HepG2 (cell line): ENCODE measurements around the gene RAB6B. TPM values are rescaled to one million over a fixed set of nuclear protein-coding genes. Genes with fewer than 3 reads are reported as not detected.

Source experiments
- ATAC-seq: fragments of 200-7000 bp; cut with Tn5 transposase; 3 replicates; pipeline ENCODE4 v1.9.1; 2020; ENCODE audit warnings: mild to moderate bottlenecking, moderate library complexity
- BruUV-seq: library from RNA; stranded (reverse); fragments of 400-500 nt; replicated peaks from 2 replicates; lab custom pipeline; 2021; lab: Mats Ljungman, UMichigan
- CTCF ChIA-PET: fragments of 300-600 bp; formaldehyde crosslinking; extraction: SDS; loops from one replicate; lab custom pipeline; 2021; ENCODE audit warnings: low total read pairs, inconsistent platforms, low intra/inter-chr PET ratio; lab: Yijun Ruan, JAX
- POLR2A ChIA-PET: fragments of 350-600 bp; sonication (Branson Sonifier 250); formaldehyde crosslinking; loops from one replicate; lab custom pipeline; 2020; ENCODE audit warnings: antibody characterized with exemption, inconsistent platforms; lab: Yijun Ruan, JAX
- DNase-seq: peaks from one replicate; pipeline ENCODE4 v3.0.0-alpha.2; 2015; ENCODE audit warnings: low spot score
- FAIRE-seq: peaks from 3 replicates; lab custom pipeline; 2011; peaks lifted over from hg19 to GRCh38; lab: Jason Lieb, UNC
- H2AFZ ChIP-seq: one replicate; pipeline ENCODE4 v1.6.1; 2011; ENCODE audit warnings: low read length, inconsistent platforms
- H3K27ac ChIP-seq: fragments of 300-600 bp; 3 replicates; pipeline ENCODE4 v1.8.0; 2011; ENCODE audit warnings: mixed run types, mild to moderate bottlenecking, mixed read lengths, low read length, inconsistent platforms; ENCODE audit not compliant: insufficient read depth; ENCODE audit errors: extremely low read length
- H3K27me3 ChIP-seq, 2 experiments: fragments of 200-600 bp in 1 of 2; 2 replicates in 1 of 2; 3 replicates in 1 of 2; pipeline versions ENCODE4 v1.6.0 to v1.8.0; 2011; ENCODE audit warnings: low read length in 2 of 2, mild to moderate bottlenecking in 2 of 2, moderate library complexity in 2 of 2, inconsistent platforms in 1 of 2; ENCODE audit not compliant: insufficient read depth in 2 of 2, control insufficient read depth in 1 of 2
- H3K36me3 ChIP-seq, 2 experiments: fragments of 200-600 bp in 1 of 2; replicated peaks in 1 of 2; 2 replicates in 1 of 2; 3 replicates in 1 of 2; pipeline versions ENCODE4 v1.5.1 to v1.8.0; 2011; ENCODE audit warnings: low read length in 2 of 2, inconsistent platforms in 1 of 2; ENCODE audit not compliant: insufficient read depth in 2 of 2, control insufficient read depth in 1 of 2
- H3K4me1 ChIP-seq: 2 replicates; pipeline ENCODE4 v1.5.1; 2012; ENCODE audit warnings: low read length, inconsistent platforms; ENCODE audit not compliant: insufficient read depth
- H3K4me2 ChIP-seq: 2 replicates; pipeline ENCODE4 v1.6.0; 2011; ENCODE audit warnings: low read depth, low read length, inconsistent platforms
- H3K4me3 ChIP-seq, 3 experiments: fragments of 200-600 bp in 1 of 3; sonication (generic), shearing (Covaris generic) in 1 of 3; replicated peaks in 1 of 3; 2 replicates each; pipeline ENCODE4 v1.5.1; 2011 to 2016; ENCODE audit warnings: low read length in 3 of 3, inconsistent platforms in 2 of 3, low read depth in 2 of 3, mild to moderate bottlenecking in 2 of 3, control low read depth in 1 of 3, mixed read lengths in 1 of 3; ENCODE audit not compliant: insufficient read depth in 1 of 3
- H3K79me2 ChIP-seq: one replicate; pipeline ENCODE4 v1.6.1; 2011; ENCODE audit warnings: low read length, inconsistent platforms; ENCODE audit not compliant: insufficient read depth
- H3K9ac ChIP-seq: 2 replicates; pipeline ENCODE4 v1.6.0; 2011; ENCODE audit warnings: mild to moderate bottlenecking, low read depth, low read length, inconsistent platforms; ENCODE audit not compliant: insufficient read depth
- H3K9me3 ChIP-seq: 2 replicates; pipeline ENCODE4 v1.5.1; 2012; ENCODE audit warnings: mild to moderate bottlenecking, low read length
- H4K20me1 ChIP-seq: 2 replicates; pipeline ENCODE4 v1.6.0; 2011; ENCODE audit warnings: inconsistent platforms, mild to moderate bottlenecking, low read length, moderate library complexity; ENCODE audit not compliant: insufficient read depth
- ATF1 ChIP-seq: IDR thresholded peaks from 2 replicates; pipeline ENCODE4 v1.6.1; 2016; ENCODE audit warnings: mild to moderate bottlenecking, control low read depth
- ATF3 ChIP-seq: sonication (generic); formaldehyde crosslinking; IDR thresholded peaks from 2 replicates; pipeline ENCODE4 v1.4.0; 2020; ENCODE audit warnings: missing genetic modification reagents
- CBX5 ChIP-seq: sonication (generic); formaldehyde crosslinking; IDR thresholded peaks from 2 replicates; pipeline ENCODE4 v1.4.0; 2020; ENCODE audit warnings: missing genetic modification reagents, borderline replicate concordance
- CCAR2 ChIP-seq: fragments of 200-400 bp; formaldehyde crosslinking; optimal IDR thresholded peaks from 2 replicates; pipeline ENCODE3; 2018; ENCODE audit warnings: low read depth, mild to moderate bottlenecking, low read length, moderate library complexity
- CERS6 ChIP-seq: sonication (generic); formaldehyde crosslinking; IDR thresholded peaks from 2 replicates; pipeline ENCODE4 v1.5.0; 2020; ENCODE audit warnings: missing genetic modification reagents
- CHCHD3 ChIP-seq: sonication (generic); formaldehyde crosslinking; IDR thresholded peaks from 2 replicates; pipeline ENCODE4 v1.8.0; 2022; ENCODE audit warnings: mild to moderate bottlenecking, missing genetic modification reagents, moderate library complexity
- HNF1B ChIP-seq: sonication (generic); formaldehyde crosslinking; IDR thresholded peaks from 2 replicates; pipeline ENCODE4 v1.5.1; 2020; ENCODE audit warnings: mild to moderate bottlenecking, moderate library complexity, missing genetic modification reagents
- HNRNPK ChIP-seq: fragments of 200-400 bp; formaldehyde crosslinking; IDR thresholded peaks from 2 replicates; pipeline ENCODE4 v1.6.1; 2018; ENCODE audit warnings: low read length, low read depth, moderate library complexity, mild to moderate bottlenecking; ENCODE audit not compliant: poor library complexity, severe bottlenecking
- MNT ChIP-seq: fragments of 450-650 bp; IDR thresholded peaks from 2 replicates; pipeline ENCODE4 v1.6.1; 2016
- PHF8 ChIP-seq: sonication (generic); formaldehyde crosslinking; IDR thresholded peaks from 2 replicates; pipeline ENCODE4 v1.5.0; 2020; ENCODE audit warnings: missing genetic modification reagents
- REPIN1 ChIP-seq: sonication (generic); formaldehyde crosslinking; IDR thresholded peaks from 2 replicates; pipeline ENCODE4 v1.8.0; 2022; ENCODE audit warnings: missing genetic modification reagents, low read depth, mild to moderate bottlenecking, borderline replicate concordance
- SALL2 ChIP-seq: sonication (generic); formaldehyde crosslinking; IDR thresholded peaks from 2 replicates; pipeline ENCODE4 v1.8.1; 2023; ENCODE audit warnings: mild to moderate bottlenecking, missing genetic modification reagents, inconsistent platforms
- SNAPC4 ChIP-seq: sonication (generic); formaldehyde crosslinking; IDR thresholded peaks from 2 replicates; pipeline ENCODE4 v1.4.0; 2020; ENCODE audit warnings: mild to moderate bottlenecking, missing genetic modification reagents
- SPEN ChIP-seq: sonication (generic); formaldehyde crosslinking; IDR thresholded peaks from 2 replicates; pipeline ENCODE4 v1.5.1; 2020; ENCODE audit warnings: low read depth, mild to moderate bottlenecking, missing genetic modification reagents
- THAP11 ChIP-seq: IDR thresholded peaks from 2 replicates; pipeline ENCODE4 v1.6.1; 2016; ENCODE audit warnings: missing biosample characterization, missing genetic modification reagents
- ZNF619 ChIP-seq: sonication (generic); formaldehyde crosslinking; IDR thresholded peaks from 2 replicates; pipeline ENCODE4 v1.4.0; 2020; ENCODE audit warnings: mild to moderate bottlenecking, missing genetic modification reagents
- WGBS: methylation state at CpG from one replicate; pipeline ENCODE4 v1.1.6; 2017; ENCODE audit warnings: low lambda C conversion rate; 5-methylcytosine and 5-hydroxymethylcytosine counted together
- in situ Hi-C: cut with HindIII; loops from 2 replicates; pipeline ENCODE4 v1.10.0; 2017; ENCODE audit warnings: low pct_unique_long_range_greater_than_20kb; ENCODE audit not compliant: extremely low pct_ligation_motif_present
- intact Hi-C: fragments of 100-400 bp; cut with micrococcal nuclease; formaldehyde crosslinking; loops from one replicate; pipeline ENCODE4 v1.10.0; 2022; ENCODE audit not compliant: unreplicated experiment
- polyA plus RNA-seq, 8 experiments: library from polyadenylated mRNA; depleted of rRNA in 3 of 8; stranded (reverse) in 7 of 8; unstranded in 1 of 8; fragments of >200 nt; fragmentation: Illumina TruSeq in 4 of 8; extraction: Trizol in 4 of 8; gene quantifications; 2 replicates each; pipeline versions ENCODE4 v1.2.1 to v1.2.3, GENCODE V29; 2011 to 2016; ENCODE audit warnings: low read depth in 4 of 8, missing spikeins in 1 of 8, mixed read lengths in 1 of 8; ENCODE audit not compliant: insufficient read depth in 1 of 8
- total RNA-seq, 5 experiments: library from RNA; depleted of rRNA; stranded (reverse); fragments of >200 nt; fragmentation: Illumina TruSeq; extraction: Trizol; gene quantifications; 2 replicates each; pipeline ENCODE4 v1.2.3, GENCODE V29; 2016; ENCODE audit warnings: low read depth in 1 of 5

The RAB6B gene
- total and polyA plus RNA-seq, 2 of the 13 experiments (the other 11 are each of a cell fraction or from before 2014, with no cell fraction given) = 0.16 TPM; not detected in 1

- no peak overlapping the region for H3K4me2 ChIP-seq
- H3K79me2 ChIP-seq = no peaks in the 10 kb centered on the region
- DNase-seq (no peak), FAIRE-seq (no peak), ATAC-seq (no peak)
- H2AFZ ChIP-seq = no peak overlapping the region
- no peaks in the 10 kb centered on the region for H3K36me3 ChIP-seq
- in situ Hi-C loops = no loop called here
- intact Hi-C loops = no loop called here
- no peaks in the 10 kb centered on the region for H3K9me3 ChIP-seq
- no peak overlapping the region for H3K9ac ChIP-seq
- BruUV-seq = no TSS peak
- no peak overlapping the region for H3K4me3 ChIP-seq
- ChIA-PET POLR2A (no interaction called here), CTCF (no interaction called here)
- H3K27me3 ChIP-seq = peaks cover 5 to 50% of the 10 kb centered on the region in 2 experiments; a peak in 4 of 5 replicates
- 27% methylated on average over 7 of the region's 7 CpGs for WGBS
- H3K4me1 ChIP-seq = no peaks in the 10 kb centered on the region
- H4K20me1 ChIP-seq = no peaks in the 10 kb centered on the region
- no peak overlapping the region for H3K27ac ChIP-seq
- TF ChIP-seq CCAR2 (no peak), SALL2 (CRISPR knock-in tag) (no peak), HNRNPK (no peak), MNT (no peak), SPEN (no peak), CBX5 (CRISPR knock-in tag) (no peak), ZNF619 (CRISPR knock-in tag) (no peak), PHF8 (no peak), CERS6 (CRISPR knock-in tag) (no peak), ATF1 (CRISPR knock-in tag) (no peak), REPIN1 (CRISPR knock-in tag) (no peak), THAP11 (no peak), HNF1B (CRISPR knock-in tag) (no peak), CHCHD3 (CRISPR knock-in tag) (no peak), SNAPC4 (no peak), ATF3 (CRISPR knock-in tag) (no peak)
Observed at GRCh38 chr3:133864616-133865015, 31.1 kb downstream of the RAB6B start.
